Motor neuron (in vitro differentiated cells): ENCODE data around the gene HS2ST1. TPM values are rescaled to one million over a fixed set of nuclear protein-coding genes. Genes with fewer than 3 reads are reported as not detected.
"Not testable (repeated sequence)": the region's sequence is repeated elsewhere in the genome, so short reads cannot be mapped to it uniquely, and the experiment has no call there.

Source experiments
- ATAC-seq, 8 experiments: fragments of 200-7000 bp; cut with Tn5 transposase; replicated peaks in 6 of 8; 2 replicates each; pipeline ENCODE4 v1.8.0; 2021; ENCODE audit warnings: mild to moderate bottlenecking in 8 of 8, moderate library complexity in 8 of 8
- H3K27ac ChIP-seq, 2 donors: fragments of 250-450 bp; sonication (Bioruptor Pico); 2 replicates each; pipeline ENCODE4 v1.9.0; 2021; ENCODE audit warnings: antibody characterized with exemption in 2 of 2, mild to moderate bottlenecking in 2 of 2, moderate library complexity in 1 of 2
- H3K4me1 ChIP-seq, 2 donors: fragments of 250-450 bp; sonication (Bioruptor Pico); replicated peaks in 1 of 2; 2 replicates each; pipeline ENCODE4 v1.6.1; 2021; ENCODE audit warnings: antibody characterized with exemption in 2 of 2, mild to moderate bottlenecking in 2 of 2, moderate library complexity in 1 of 2
- H3K4me3 ChIP-seq, 5 donors: fragments of 250-450 bp; sonication (Bioruptor Pico); 2 replicates each; pipeline ENCODE4 v1.9.0; 2021; ENCODE audit warnings: antibody characterized with exemption in 5 of 5, mild to moderate bottlenecking in 5 of 5, moderate library complexity in 4 of 5
- WGBS, 10 experiments: fragments of 450-650 bp; shearing (Covaris generic); methylation state at CpG; one replicate each; pipeline ENCODE4 v1.0.0; 2022; 5-methylcytosine and 5-hydroxymethylcytosine counted together
- in situ Hi-C, 9 experiments: fragments of 400-800 bp; cut with MboI; loops; one replicate each; pipeline ENCODE4 v1.15.0; 2021; ENCODE audit warnings: low sequenced_read_pairs in 9 of 9, low pct_unique_long_range_greater_than_20kb in 2 of 9; ENCODE audit not compliant: unreplicated experiment in 9 of 9
- total RNA-seq, 8 experiments: library from RNA; unstranded; fragments of 300-600 nt; gene quantifications; 2 replicates each; pipeline versions ENCODE4 v1.2.3 to v1.2.4, GENCODE V29; 2022

Gene HS2ST1
- total RNA-seq, 8 experiments from 2014 or later, result 12.2 to 43.6 (median 23.0) TPM

DNA sequence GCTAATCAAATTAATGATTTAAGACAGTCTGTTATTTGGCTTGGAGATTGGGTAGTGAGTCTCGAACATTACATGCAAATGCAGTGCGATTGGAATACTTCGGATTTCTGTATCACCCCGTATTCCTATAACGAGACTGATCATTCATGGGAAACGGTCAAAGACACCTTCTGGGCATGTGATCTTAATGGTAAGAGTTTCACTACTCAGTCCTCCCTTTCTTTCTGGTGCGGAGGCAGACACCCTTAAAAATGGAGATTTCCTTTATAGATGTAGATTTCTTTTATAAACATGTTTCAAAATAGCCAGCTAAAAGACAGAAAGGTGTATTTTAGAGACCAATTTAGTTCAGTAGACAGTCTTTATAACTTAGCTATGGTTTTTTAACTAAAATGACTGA is 74.4 kb downstream of the HS2ST1 start:
- 83 to 100% (median 97%) methylated on average over 1 to 7 of the region's 7 CpGs; no CpG with 5 or more reads in 2 of the 10 experiments for WGBS, 10 experiments
- in situ Hi-C loops, result no loop called here
- Histone ChIP-seq H3K4me3 (no peak overlapping the region), H3K4me1 (no peaks in the 10 kb centered on the region), H3K27ac (no peak overlapping the region)
- no peak for ATAC-seq

- in situ Hi-C loops, ATAC-seq, H3K4me3 ChIP-seq, H3K27ac ChIP-seq, H3K4me1 ChIP-seq: not testable (repeated sequence)
- WGBS, 10 experiments, result 40 to 100% (median 86%) methylated on average over 1 to 3 of the region's 3 CpGs; no CpG with 5 or more reads in 4 of the 10 experiments
Observed at GRCh38 chr1:86989690-86990089, 75.3 kb downstream of the HS2ST1 start.

- 94 to 100% (median 100%) methylated on average over 1 to 2 of the region's 2 CpGs; no CpG with 5 or more reads in 4 of the 10 experiments for WGBS, 10 experiments
- no peaks in the 10 kb centered on the region for H3K4me1 ChIP-seq
- in situ Hi-C loops, result no loop called here
Observed at GRCh38 chr1:86990826-86991225, 76.4 kb downstream of the HS2ST1 start.

GRCh38 chr1:86991549-86992186 is 77.2 kb downstream of the HS2ST1 start:
- in situ Hi-C loops, result no loop called here
- ATAC-seq, result no peak
- WGBS, 10 experiments, result 50 to 100% (median 72%) methylated on average over 2 to 4 of the region's 6 CpGs; no CpG with 5 or more reads in 4 of the 10 experiments
- H3K4me3 ChIP-seq, result no peak overlapping the region
- no peaks in the 10 kb centered on the region for H3K4me1 ChIP-seq
- H3K27ac ChIP-seq, result no peak overlapping the region

More at GRCh38 chr1:86990826-86991225, 76.4 kb downstream of the HS2ST1 start:
- no peak overlapping the region for H3K4me3 ChIP-seq
- no peak for ATAC-seq
- H3K27ac ChIP-seq, result no peak overlapping the region

GRCh38 chr1:86992861-86993260 is 78.4 kb downstream of the HS2ST1 start:
- ATAC-seq, result no peak
- in situ Hi-C loops, result no loop called here
- no peaks in the 10 kb centered on the region for H3K4me1 ChIP-seq
- no peak overlapping the region for H3K27ac ChIP-seq
- H3K4me3 ChIP-seq, result no peak overlapping the region
- WGBS, 10 experiments, result 70 to 100% (median 96%) methylated on average over 1 to 2 of the region's 2 CpGs; no CpG with 5 or more reads in 2 of the 10 experiments

GRCh38 chr1:86993269-86993985 is 79.0 kb downstream of the HS2ST1 start:
- Histone ChIP-seq H3K4me1 (no peaks in the 10 kb centered on the region), H3K27ac (no peak overlapping the region), H3K4me3 (no peak overlapping the region)
- in situ Hi-C loops, result no loop called here
- no peak for ATAC-seq
- WGBS, 10 experiments, result 73 to 94% (median 91%) methylated on average over 2 to 4 of the region's 4 CpGs; no CpG with 5 or more reads in 2 of the 10 experiments

DNA sequence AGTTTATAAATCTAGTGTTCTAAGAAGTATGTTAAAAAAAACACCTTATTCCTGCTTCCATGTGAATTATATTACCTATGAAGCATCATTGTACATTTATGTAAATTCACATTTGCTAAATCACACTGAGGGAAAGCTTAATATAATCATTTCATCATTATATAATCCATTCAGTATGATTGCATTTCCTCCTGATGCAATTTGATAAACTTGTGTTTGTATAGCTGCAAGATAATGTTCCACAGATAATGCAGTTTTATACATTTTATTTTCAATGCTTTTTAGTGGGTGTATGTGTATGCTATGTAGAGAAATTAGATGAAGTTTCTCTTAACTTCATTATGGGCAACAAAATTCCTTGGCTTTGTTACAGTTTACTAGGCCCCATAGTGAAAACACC is 79.6 kb downstream of the HS2ST1 start:
- Histone ChIP-seq H3K27ac (no peak overlapping the region), H3K4me1 (no peaks in the 10 kb centered on the region), H3K4me3 (no peak overlapping the region)
- no peak for ATAC-seq
- in situ Hi-C loops, result no loop called here

GRCh38 chr1:86997538-86997937 is 83.1 kb downstream of the HS2ST1 start:
- no peaks in the 10 kb centered on the region for H3K4me1 ChIP-seq
- in situ Hi-C loops, result no loop called here
- WGBS, 10 experiments, result 0 to 100% (median 87%) methylated on average over 1 of the region's 1 CpG; no CpG with 5 or more reads in 5 of the 10 experiments
- H3K4me3 ChIP-seq, result no peak overlapping the region
- ATAC-seq, result peak in 2 of 8 experiments; percentile 26 to 70
- no peak overlapping the region for H3K27ac ChIP-seq

GRCh38 chr1:86998280-86998679 is 83.8 kb downstream of the HS2ST1 start:
- no peaks in the 10 kb centered on the region for H3K4me1 ChIP-seq
- 85 to 100% (median 93%) methylated on average over 3 of the region's 3 CpGs for WGBS, 10 experiments
- in situ Hi-C loops, result no loop called here
- H3K4me3 ChIP-seq, result no peak overlapping the region
- H3K27ac ChIP-seq, result no peak overlapping the region
- no peak for ATAC-seq

- in situ Hi-C loops, result no loop called here
- Histone ChIP-seq H3K4me1 (no peaks in the 10 kb centered on the region), H3K27ac (no peak overlapping the region), H3K4me3 (no peak overlapping the region)
- ATAC-seq, result peak in 2 of 8 experiments; percentile 63 to 67
Observed at GRCh38 chr1:86998727-86999126, 84.3 kb downstream of the HS2ST1 start.

- WGBS, 10 experiments, result 0 to 100% (median 52%) methylated on average over 1 to 2 of the region's 2 CpGs; no CpG with 5 or more reads in 1 of the 10 experiments
Observed at GRCh38 chr1:87000460-87000859, 86.0 kb downstream of the HS2ST1 start.

GRCh38 chr1:87004857-87005256 is 90.4 kb downstream of the HS2ST1 start:
- 90 to 100% (median 100%) methylated on average over 1 of the region's 1 CpG; no CpG with 5 or more reads in 1 of the 10 experiments for WGBS, 10 experiments
- in situ Hi-C loops, result no loop called here

More at GRCh38 chr1:87000460-87000859, 86.0 kb downstream of the HS2ST1 start:
- Histone ChIP-seq H3K4me3 (no peak overlapping the region), H3K4me1 (no peaks in the 10 kb centered on the region), H3K27ac (no peak overlapping the region)
- in situ Hi-C loops, result no loop called here
- ATAC-seq, result no peak

DNA sequence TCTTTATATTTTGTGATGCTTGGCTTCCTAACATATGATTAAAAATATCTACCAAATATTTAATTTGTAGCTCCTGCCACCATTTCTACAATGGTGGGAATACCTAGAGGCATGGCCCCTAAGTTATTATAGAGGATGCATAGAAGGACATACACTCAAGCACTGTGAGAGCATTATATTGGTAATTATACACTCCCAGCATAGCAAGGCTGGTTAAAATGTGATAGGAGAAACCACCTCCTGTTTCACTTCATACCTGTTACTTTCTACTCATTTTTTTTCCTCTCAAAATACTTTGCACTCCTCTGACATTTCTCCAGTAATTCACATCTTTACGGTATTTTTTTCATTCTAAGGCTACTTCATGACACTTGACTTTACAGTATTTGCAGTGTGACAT is 92.9 kb downstream of the HS2ST1 start:
- in situ Hi-C loops, result no loop called here
- WGBS, 10 experiments, result 67 to 100% (median 97%) methylated on average over 1 of the region's 1 CpG
- no peak for ATAC-seq
- no peak overlapping the region for H3K4me3 ChIP-seq
- peaks cover 0 to 2% of the 10 kb centered on the region in 2 donors for H3K4me1 ChIP-seq
- no peak overlapping the region for H3K27ac ChIP-seq

More at GRCh38 chr1:87004857-87005256, 90.4 kb downstream of the HS2ST1 start:
- ATAC-seq, result no peak
- peaks cover 0 to 2% of the 10 kb centered on the region in 2 donors for H3K4me1 ChIP-seq
- H3K27ac ChIP-seq, result no peak overlapping the region
- no peak overlapping the region for H3K4me3 ChIP-seq
